ENCODE results near the gene KDM4C. TPM values are rescaled to one million over a fixed set of nuclear protein-coding genes. Genes with fewer than 3 reads are reported as not detected.

Gene KDM4C
- total and polyA plus RNA-seq, 2 of the 4 experiments (the other 2 are of a cell fraction), result 11.8 to 23.8 TPM

DNA sequence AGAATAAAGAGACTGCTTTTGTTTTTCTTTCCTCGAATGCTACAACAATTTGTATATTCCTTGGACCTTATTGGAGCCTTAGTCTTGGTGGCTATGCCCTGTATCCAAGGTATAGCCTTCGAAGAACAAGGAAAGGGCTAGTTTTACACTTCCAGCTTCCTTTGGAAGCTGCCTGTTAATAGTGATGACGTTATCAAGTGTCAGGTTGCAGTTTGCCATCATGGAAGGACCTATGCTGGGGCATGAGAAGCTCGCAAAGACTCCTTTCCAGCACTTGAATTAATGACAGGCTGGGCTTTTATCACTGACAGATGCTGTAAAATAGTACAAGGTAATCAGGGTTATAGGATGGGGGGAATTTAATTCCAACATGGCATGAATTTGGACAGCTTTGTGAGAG is 157.9 kb downstream of the KDM4C start (continued):
- TF ChIP-seq POLR2A (IDR thresholded peaks at IDR 0.05; ENCODE audit: low read depth, low read length) (no peak), MAZ (IDR thresholded peaks at IDR 0.05; ENCODE audit: borderline replicate concordance, low read depth, low read length) (no peak), CEBPB (IDR thresholded peaks at IDR 0.05; ENCODE audit: low read depth, low read length) (no peak)

DNA sequence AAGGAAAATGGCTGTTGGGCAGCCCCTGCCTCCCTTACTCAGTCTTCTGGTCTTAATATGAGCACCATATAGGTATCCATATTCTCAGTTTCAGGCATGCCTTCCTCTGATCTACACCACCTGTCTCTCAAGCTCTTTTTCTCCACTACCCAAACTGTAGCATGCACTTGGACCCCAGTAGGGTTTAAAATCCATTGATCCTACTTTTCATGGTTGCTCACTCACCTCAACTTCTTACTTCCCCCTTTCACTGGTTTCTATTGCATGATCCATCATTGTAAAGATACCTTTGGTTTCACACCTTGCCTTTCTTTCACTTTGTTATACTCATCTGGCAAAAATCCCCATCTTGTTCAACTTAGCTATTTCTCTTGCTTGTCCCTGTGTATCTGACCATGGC is 159.4 kb downstream of the KDM4C start:
- no peak overlapping the region for H3K4ac ChIP-seq (ENCODE audit: low read depth, low read length)
- BruUV-seq (replicated peaks), result no TSS peak
- no peak overlapping the region for H3K9ac ChIP-seq (ENCODE audit: low read depth, low read length)
- no peak overlapping the region for H3K56ac ChIP-seq (ENCODE audit: extremely low read depth, insufficient read depth, low read length)
- H3K4me1 ChIP-seq (ENCODE audit: control insufficient read depth, insufficient read depth, low read length), result no peaks in the 10 kb centered on the region
- no peaks in the 10 kb centered on the region for H3K36me3 ChIP-seq (ENCODE audit: control insufficient read depth, insufficient read depth, low read length)
- no peak overlapping the region for H3K4me2 ChIP-seq (ENCODE audit: low read depth, low read length)
- 0 out of 2 replicates have a peak, but pooled peaks cover 1% of the 10 kb centered on the region for H4K20me1 ChIP-seq (ENCODE audit: insufficient read depth, low read length)
- H4K91ac ChIP-seq (ENCODE audit: insufficient read depth, low read depth, low read length), result no peak overlapping the region
- H3K23ac ChIP-seq (ENCODE audit: low read depth, low read length), result no peak overlapping the region
- no peaks in the 10 kb centered on the region for H3K9me3 ChIP-seq (ENCODE audit: control insufficient read depth, insufficient read depth, low read length)
- dilution Hi-C loops (cut with HindIII; ENCODE audit: low sequenced_read_pairs, unreplicated experiment) (no loop called here), intact Hi-C loops (cut with micrococcal nuclease) (no loop called here), in situ Hi-C loops (cut with MboI; ENCODE audit: low sequenced_read_pairs) (loop anchor here (10.0 kb wide), 1 partner anchor 128 kb away; no protein-coding TSS in a partner anchor)
- H3K14ac ChIP-seq (replicated peaks; ENCODE audit: low read depth, low read length), result no peak overlapping the region
- POLR2A ChIA-PET (ENCODE audit: unreplicated experiment), result no interaction called here
- no peak overlapping the region for H2BK5ac ChIP-seq (ENCODE audit: low read depth, low read length, poor library complexity, severe bottlenecking)
- H3K4me3 ChIP-seq (ENCODE audit: insufficient read depth, low read depth, low read length), result no peak overlapping the region
- DNase-seq (no peak), ATAC-seq (ENCODE audit: low read depth) (no peak)
- H4K5ac ChIP-seq (ENCODE audit: low read depth, low read length), result no peak overlapping the region
- H2AK9ac ChIP-seq (replicated peaks; ENCODE audit: low read depth, low read length, poor library complexity), result no peak overlapping the region
- H3K9me1 ChIP-seq (ENCODE audit: insufficient read depth, low read length), result no peaks in the 10 kb centered on the region
- no peak overlapping the region for H4K8ac ChIP-seq (ENCODE audit: low read depth in 2 of 2, low read length in 2 of 2)
- H2BK20ac ChIP-seq (ENCODE audit: low read depth, low read length), result no peak overlapping the region
- H3K79me1 ChIP-seq (ENCODE audit: low read depth in 1 of 2, low read length in 2 of 2), result peaks cover 0 to 4% of the 10 kb centered on the region in 2 experiments; a peak in 2 of 4 replicates
- H3K18ac ChIP-seq (ENCODE audit: low read depth, low read length), result no peak overlapping the region
- no peak overlapping the region for H2AFZ ChIP-seq (replicated peaks; ENCODE audit: low read length, poor library complexity)
- TF ChIP-seq BHLHE40 (IDR thresholded peaks at IDR 0.05; ENCODE audit: low read depth, low read length), result no peak
- no peak for TF ChIP-seq POLR2A (IDR thresholded peaks at IDR 0.05; ENCODE audit: low read depth, low read length)
- TF ChIP-seq CEBPB (IDR thresholded peaks at IDR 0.05; ENCODE audit: low read depth, low read length), result no peak
- no peak for TF ChIP-seq RAD21 (IDR thresholded peaks at IDR 0.05; ENCODE audit: low read length)
- no peak for TF ChIP-seq ELK1 (IDR thresholded peaks at IDR 0.05; ENCODE audit: borderline replicate concordance, low read depth, low read length)
- no peak for TF ChIP-seq MAFK (IDR thresholded peaks at IDR 0.05; ENCODE audit: low read depth, low read length)
- TF ChIP-seq RCOR1 (IDR thresholded peaks at IDR 0.05; ENCODE audit: insufficient replicate concordance, low read length), result no peak
- TF ChIP-seq RFX5 (IDR thresholded peaks at IDR 0.05; ENCODE audit: low read depth, low read length), result no peak
- TF ChIP-seq NFE2L2 (IDR thresholded peaks at IDR 0.05; ENCODE audit: low read depth, low read length), result no peak
- TF ChIP-seq MAZ (IDR thresholded peaks at IDR 0.05; ENCODE audit: borderline replicate concordance, low read depth, low read length), result no peak
- CTCF ChIA-PET, result interaction anchor here (1.3 kb wide), 1 partner anchor 10 kb away, joined by 3 read pairs; no protein-coding TSS in a partner anchor
- no peaks in the 10 kb centered on the region for H3K27me3 ChIP-seq (ENCODE audit: control insufficient read depth, insufficient read depth, low read length)
- H3K27ac ChIP-seq (ENCODE audit: insufficient read depth, low read length), result no peak overlapping the region
- no peak overlapping the region for H2BK120ac ChIP-seq (ENCODE audit: low read depth, low read length)
- H2BK15ac ChIP-seq (ENCODE audit: low read depth, low read length), result no peak overlapping the region
- H2AK5ac ChIP-seq (ENCODE audit: low read depth, low read length), result no peak overlapping the region
